Mesendoderm (in vitro differentiated cells): ENCODE data around the gene ABCA6. TPM values are rescaled to one million over a fixed set of nuclear protein-coding genes. Genes with fewer than 3 reads are reported as not detected.

Experiments used
- DNase-seq: peaks from one replicate; pipeline ENCODE4 v3.0.0; 2013
- H2AK5ac ChIP-seq: 2 replicates; pipeline ENCODE4 v1.6.1; 2013; ENCODE audit warnings: low read length, inconsistent platforms
- H2BK120ac ChIP-seq: 2 replicates; pipeline ENCODE4 v1.6.1; 2013; ENCODE audit warnings: low read depth, mild to moderate bottlenecking, low read length, moderate library complexity, mixed read lengths
- H2BK15ac ChIP-seq: replicated peaks from 2 replicates; pipeline ENCODE4 v1.6.1; 2013; ENCODE audit warnings: low read depth, mild to moderate bottlenecking, moderate library complexity
- H2BK5ac ChIP-seq: 2 replicates; pipeline ENCODE4 v1.6.1; 2013; ENCODE audit warnings: low read length, inconsistent platforms
- H3K18ac ChIP-seq: 2 replicates; pipeline ENCODE4 v1.6.1; 2013; ENCODE audit warnings: mild to moderate bottlenecking, low read length, mixed read lengths
- H3K23ac ChIP-seq: one replicate; pipeline ENCODE4 v1.6.1; 2013; ENCODE audit warnings: low read length
- H3K27ac ChIP-seq: 2 replicates; pipeline ENCODE4 v1.5.1; 2013; ENCODE audit warnings: low read depth, mild to moderate bottlenecking, inconsistent platforms, low read length, moderate library complexity
- H3K27me3 ChIP-seq: 2 replicates; pipeline ENCODE4 v1.6.1; 2013; ENCODE audit warnings: low read length, control low read depth, mild to moderate bottlenecking, inconsistent platforms; ENCODE audit not compliant: insufficient read depth, poor library complexity
- H3K36me3 ChIP-seq: 2 replicates; pipeline ENCODE4 v1.6.1; 2013; ENCODE audit warnings: low read length, inconsistent platforms; ENCODE audit not compliant: control insufficient read depth, insufficient read depth
- H3K4ac ChIP-seq: one replicate; pipeline ENCODE4 v1.6.1; 2013; ENCODE audit warnings: low read depth, mild to moderate bottlenecking, low read length, moderate library complexity
- H3K4me1 ChIP-seq: 2 replicates; pipeline ENCODE4 v1.6.1; 2013; ENCODE audit warnings: low read depth, low read length, inconsistent platforms; ENCODE audit not compliant: control insufficient read depth
- H3K4me2 ChIP-seq: 2 replicates; pipeline ENCODE4 v1.6.1; 2013; ENCODE audit warnings: low read length
- H3K4me3 ChIP-seq: 2 replicates; pipeline ENCODE4 v1.5.1; 2013; ENCODE audit warnings: mild to moderate bottlenecking, low read length
- H3K56ac ChIP-seq: one replicate; pipeline ENCODE4 v1.6.1; 2013; ENCODE audit warnings: low read length
- H3K79me1 ChIP-seq: 2 replicates; pipeline ENCODE4 v1.6.1; 2013; ENCODE audit warnings: low read length, inconsistent platforms
- H3K79me2 ChIP-seq: 2 replicates; pipeline ENCODE4 v1.6.1; 2013; ENCODE audit warnings: mild to moderate bottlenecking, low read length; ENCODE audit not compliant: control insufficient read depth, insufficient read depth
- H3K9ac ChIP-seq: 2 replicates; pipeline ENCODE4 v1.6.1; 2013; ENCODE audit warnings: low read length, inconsistent platforms
- H4K5ac ChIP-seq: one replicate; pipeline ENCODE4 v1.6.1; 2013; ENCODE audit warnings: low read length
- H4K8ac ChIP-seq: one replicate; pipeline ENCODE4 v1.6.1; 2013; ENCODE audit warnings: low read depth, mild to moderate bottlenecking, control low read depth, low read length, moderate library complexity
- WGBS: extraction: QIAGEN DNeasy Blood & Tissue Kit; methylation state at CpG from one replicate; pipeline ENCODE4 v1.1.7; 2013; ENCODE audit warnings: low lambda C conversion rate, missing lambda C conversion rate; ENCODE audit not compliant: insufficient coverage; ENCODE audit errors: extremely low coverage; 5-methylcytosine and 5-hydroxymethylcytosine counted together
- polyA plus RNA-seq, 2 experiments: library from polyadenylated mRNA; stranded (reverse); fragments of 200-250 nt; gene quantifications; one replicate each; pipeline ENCODE4 v1.2.3, GENCODE V29; 2013

ABCA6 gene, protein sequence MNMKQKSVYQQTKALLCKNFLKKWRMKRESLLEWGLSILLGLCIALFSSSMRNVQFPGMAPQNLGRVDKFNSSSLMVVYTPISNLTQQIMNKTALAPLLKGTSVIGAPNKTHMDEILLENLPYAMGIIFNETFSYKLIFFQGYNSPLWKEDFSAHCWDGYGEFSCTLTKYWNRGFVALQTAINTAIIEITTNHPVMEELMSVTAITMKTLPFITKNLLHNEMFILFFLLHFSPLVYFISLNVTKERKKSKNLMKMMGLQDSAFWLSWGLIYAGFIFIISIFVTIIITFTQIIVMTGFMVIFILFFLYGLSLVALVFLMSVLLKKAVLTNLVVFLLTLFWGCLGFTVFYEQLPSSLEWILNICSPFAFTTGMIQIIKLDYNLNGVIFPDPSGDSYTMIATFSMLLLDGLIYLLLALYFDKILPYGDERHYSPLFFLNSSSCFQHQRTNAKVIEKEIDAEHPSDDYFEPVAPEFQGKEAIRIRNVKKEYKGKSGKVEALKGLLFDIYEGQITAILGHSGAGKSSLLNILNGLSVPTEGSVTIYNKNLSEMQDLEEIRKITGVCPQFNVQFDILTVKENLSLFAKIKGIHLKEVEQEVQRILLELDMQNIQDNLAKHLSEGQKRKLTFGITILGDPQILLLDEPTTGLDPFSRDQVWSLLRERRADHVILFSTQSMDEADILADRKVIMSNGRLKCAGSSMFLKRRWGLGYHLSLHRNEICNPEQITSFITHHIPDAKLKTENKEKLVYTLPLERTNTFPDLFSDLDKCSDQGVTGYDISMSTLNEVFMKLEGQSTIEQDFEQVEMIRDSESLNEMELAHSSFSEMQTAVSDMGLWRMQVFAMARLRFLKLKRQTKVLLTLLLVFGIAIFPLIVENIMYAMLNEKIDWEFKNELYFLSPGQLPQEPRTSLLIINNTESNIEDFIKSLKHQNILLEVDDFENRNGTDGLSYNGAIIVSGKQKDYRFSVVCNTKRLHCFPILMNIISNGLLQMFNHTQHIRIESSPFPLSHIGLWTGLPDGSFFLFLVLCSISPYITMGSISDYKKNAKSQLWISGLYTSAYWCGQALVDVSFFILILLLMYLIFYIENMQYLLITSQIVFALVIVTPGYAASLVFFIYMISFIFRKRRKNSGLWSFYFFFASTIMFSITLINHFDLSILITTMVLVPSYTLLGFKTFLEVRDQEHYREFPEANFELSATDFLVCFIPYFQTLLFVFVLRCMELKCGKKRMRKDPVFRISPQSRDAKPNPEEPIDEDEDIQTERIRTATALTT (N-terminal part only)
- polyA plus RNA-seq (2013, experiment 1 of 2) = not detected
- polyA plus RNA-seq (2013, experiment 2 of 2) = not detected

DNA sequence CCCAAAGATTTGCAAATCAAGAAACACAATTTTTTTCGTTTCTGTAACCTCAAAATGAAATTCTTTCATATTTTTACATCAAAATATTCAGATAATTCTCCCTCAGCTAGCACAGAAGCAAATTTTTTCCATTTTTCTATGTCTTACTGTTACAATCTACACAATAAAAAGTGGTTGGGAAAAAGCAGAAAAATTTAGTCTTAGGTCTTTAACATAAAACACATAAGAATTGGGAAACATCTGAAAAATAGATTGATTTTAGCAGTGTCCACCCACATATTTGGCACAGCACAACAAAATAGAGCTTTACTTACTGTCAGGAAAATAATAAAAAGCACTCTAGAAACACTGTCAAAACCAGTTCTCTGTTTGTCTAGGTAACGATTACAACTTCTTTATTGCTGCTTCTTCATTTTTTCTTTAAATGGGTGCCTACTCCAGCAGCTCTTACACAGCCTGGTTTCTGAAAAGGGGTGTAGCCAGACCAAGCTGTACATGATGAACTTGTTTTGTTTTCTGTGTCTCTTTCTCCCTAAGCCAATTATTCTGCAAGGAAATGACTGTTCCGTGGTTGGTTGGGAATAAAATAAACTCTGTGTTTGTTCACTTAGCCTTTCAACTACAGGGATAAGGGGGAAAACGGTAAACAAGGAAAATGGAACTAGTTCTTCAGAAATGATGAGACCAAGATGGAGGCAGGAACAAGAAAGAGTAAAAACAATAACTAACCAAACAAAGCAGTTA, at the start of gene ABCA6:
Gene ABCA6, minus strand, starts transcription at position 465 of the 744 bp plus-strand sequence. CDS start 1,192 bp downstream, outside the sequence.
- Histone ChIP-seq H3K27me3 (no peaks in the 10 kb centered on the region), H3K56ac (no peak within 1 kb of the TSS), H2BK120ac (no peak within 1 kb of the TSS), H4K5ac (no peak within 1 kb of the TSS), H3K27ac (no peak within 1 kb of the TSS), H3K9ac (no peak within 1 kb of the TSS), H2BK5ac (no peak within 1 kb of the TSS), H3K4ac (no peak within 1 kb of the TSS), H3K18ac (no peak within 1 kb of the TSS), H3K4me1 (no peaks in the 10 kb centered on the region), H3K4me2 (no peak within 1 kb of the TSS), H2BK15ac (no peak within 1 kb of the TSS), H4K8ac (no peak within 1 kb of the TSS), H3K36me3 (no peaks in the 10 kb centered on the region), H2AK5ac (no peak within 1 kb of the TSS), H3K79me1 (no peaks in the 10 kb centered on the region), H3K79me2 (no peaks in the 10 kb centered on the region), H3K4me3 (no peak within 1 kb of the TSS), H3K23ac (no peak within 1 kb of the TSS)
- WGBS = 100% methylated on average over 1 of the region's 4 CpGs
- DNase-seq = no peak

DNA sequence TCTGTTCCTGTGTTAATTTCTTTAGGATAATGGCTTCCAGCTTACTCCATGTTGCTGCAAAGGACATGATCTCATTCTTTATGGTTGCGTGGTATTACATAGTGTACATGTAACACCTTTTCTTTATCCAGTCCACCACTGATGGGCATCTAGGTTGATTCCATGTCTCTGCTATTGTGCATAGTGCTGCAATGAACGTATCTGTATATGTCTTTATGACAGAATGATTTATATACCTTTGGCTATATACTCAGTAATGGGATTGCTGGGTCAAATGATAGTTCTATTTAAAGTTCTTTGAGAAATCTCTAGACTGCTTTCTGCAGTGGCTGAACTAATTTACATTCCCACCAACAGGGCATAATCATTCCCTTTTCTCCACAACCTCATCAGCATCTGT, 47.1 kb upstream of the ABCA6 start:
- Histone ChIP-seq H3K4me2 (no peak overlapping the region), H2AK5ac (no peak overlapping the region), H4K8ac (no peak overlapping the region), H3K18ac (no peak overlapping the region), H3K79me1 (no peaks in the 10 kb centered on the region), H3K23ac (no peak overlapping the region), H3K56ac (no peak overlapping the region), H3K4me3 (no peak overlapping the region), H3K36me3 (no peaks in the 10 kb centered on the region), H2BK15ac (no peak overlapping the region), H3K4ac (no peak overlapping the region), H3K79me2 (no peaks in the 10 kb centered on the region), H3K27me3 (no peaks in the 10 kb centered on the region), H3K9ac (no peak overlapping the region), H3K4me1 (no peaks in the 10 kb centered on the region), H3K27ac (no peak overlapping the region), H2BK5ac (no peak overlapping the region), H2BK120ac (no peak overlapping the region), H4K5ac (no peak overlapping the region)
- no peak for DNase-seq
- WGBS = no CpG with 5 or more reads among the region's 2 CpGs

DNA sequence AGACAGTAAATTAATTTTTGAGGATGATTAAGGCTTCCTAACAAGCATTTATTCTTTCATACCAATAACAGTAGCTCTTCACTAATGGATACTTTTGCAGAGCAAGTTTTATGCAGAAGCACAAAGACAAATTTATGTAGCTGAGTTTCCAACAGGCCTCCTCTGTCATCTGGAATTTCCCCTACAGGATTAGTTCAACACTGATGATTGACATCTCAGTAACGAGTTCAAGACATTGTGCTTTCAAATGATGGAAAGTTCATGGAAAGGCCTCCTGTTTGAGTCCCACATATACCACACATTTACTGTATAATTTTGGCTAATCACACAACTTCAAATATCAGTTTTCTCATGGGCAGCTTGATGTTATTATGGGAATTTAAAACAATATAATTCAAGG, 46.4 kb upstream of the ABCA6 start:
- no peak overlapping the region for H2AK5ac ChIP-seq
- no peak overlapping the region for H3K4ac ChIP-seq
- no peak overlapping the region for H4K8ac ChIP-seq
- no peak overlapping the region for H3K23ac ChIP-seq
- no peak overlapping the region for H3K27ac ChIP-seq
- DNase-seq = no peak
- no peaks in the 10 kb centered on the region for H3K4me1 ChIP-seq
- no peak overlapping the region for H3K18ac ChIP-seq
- no peak overlapping the region for H3K4me3 ChIP-seq
- H3K27me3 ChIP-seq = no peaks in the 10 kb centered on the region
- no peaks in the 10 kb centered on the region for H3K79me2 ChIP-seq
- no peaks in the 10 kb centered on the region for H3K36me3 ChIP-seq
- H2BK120ac ChIP-seq = no peak overlapping the region
- H2BK15ac ChIP-seq = no peak overlapping the region
- H2BK5ac ChIP-seq = no peak overlapping the region
- H3K79me1 ChIP-seq = no peaks in the 10 kb centered on the region
- H3K9ac ChIP-seq = no peak overlapping the region
- no CpG with 5 or more reads among the region's 1 CpG for WGBS
- no peak overlapping the region for H3K56ac ChIP-seq
- H4K5ac ChIP-seq = no peak overlapping the region
- no peak overlapping the region for H3K4me2 ChIP-seq

DNA sequence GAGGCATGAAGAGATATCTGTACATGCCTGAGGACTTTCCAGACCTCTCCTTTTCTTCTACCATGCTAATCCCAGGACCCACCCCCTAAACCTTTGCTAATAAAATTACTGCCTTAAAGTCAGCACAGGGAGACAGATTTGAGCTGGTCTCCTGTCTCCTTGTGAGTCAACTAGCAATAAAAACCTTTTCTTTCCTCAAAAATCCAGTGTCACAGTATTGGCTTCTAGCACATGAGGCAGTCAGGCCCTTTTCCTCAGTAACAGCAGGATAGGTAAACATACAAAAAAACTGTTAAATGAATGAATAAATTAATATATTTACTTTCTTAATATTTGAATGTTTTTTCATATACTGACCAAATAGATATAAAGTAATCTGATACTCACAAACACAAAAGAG, 45.6 kb upstream of the ABCA6 start:
- H3K9ac ChIP-seq = no peak overlapping the region
- H3K18ac ChIP-seq = no peak overlapping the region
- no peak overlapping the region for H2BK15ac ChIP-seq
- no peaks in the 10 kb centered on the region for H3K27me3 ChIP-seq
- H4K8ac ChIP-seq = no peak overlapping the region
- no peak overlapping the region for H2AK5ac ChIP-seq
- no peaks in the 10 kb centered on the region for H3K79me1 ChIP-seq
- H3K4me1 ChIP-seq = no peaks in the 10 kb centered on the region
- H3K4ac ChIP-seq = no peak overlapping the region
- H3K23ac ChIP-seq = no peak overlapping the region
- no peak overlapping the region for H3K4me2 ChIP-seq
- H2BK120ac ChIP-seq = no peak overlapping the region
- H3K79me2 ChIP-seq = no peaks in the 10 kb centered on the region
- no peak overlapping the region for H3K27ac ChIP-seq
- no peaks in the 10 kb centered on the region for H3K36me3 ChIP-seq
- no peak overlapping the region for H2BK5ac ChIP-seq
- H3K56ac ChIP-seq = no peak overlapping the region
- no peak overlapping the region for H3K4me3 ChIP-seq
- H4K5ac ChIP-seq = no peak overlapping the region
- no peak for DNase-seq

DNA sequence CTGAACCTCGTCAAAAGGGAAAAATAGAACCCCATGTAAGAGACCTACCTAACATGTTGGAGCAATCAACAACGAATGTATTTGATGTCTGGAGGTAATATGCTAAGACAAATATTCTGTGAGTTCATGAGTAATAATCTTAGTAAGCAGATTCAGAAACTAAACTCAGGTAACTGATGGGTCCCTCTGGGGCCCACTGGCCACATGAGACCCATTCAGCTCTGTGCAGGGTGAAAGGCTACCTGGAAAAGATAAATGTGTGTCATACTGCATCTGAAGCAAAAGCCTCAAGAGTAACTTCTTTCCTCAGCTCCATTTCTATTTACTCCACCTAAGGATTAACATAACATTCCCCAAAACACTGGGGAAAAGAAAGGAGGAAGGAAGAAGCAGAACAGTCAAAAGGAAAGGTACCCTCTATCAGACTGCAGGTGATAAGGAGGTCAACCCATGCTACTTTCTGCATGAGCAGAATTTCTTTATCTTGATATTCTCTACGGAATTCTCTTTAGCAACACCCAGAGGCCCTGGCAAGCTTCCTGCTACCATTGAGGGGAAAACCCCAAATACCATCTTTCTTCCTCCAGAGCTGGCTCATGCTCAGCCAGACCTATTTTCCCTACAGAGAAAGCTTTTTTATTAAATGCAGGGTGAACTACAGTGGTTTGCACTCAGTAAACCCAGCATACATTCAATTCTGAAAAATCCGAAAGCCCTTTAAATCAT, 37.7 kb upstream of the ABCA6 start:
- Histone ChIP-seq H3K36me3 (no peaks in the 10 kb centered on the region), H3K27ac (no peak overlapping the region), H2BK5ac (no peak overlapping the region), H3K18ac (no peak overlapping the region), H3K9ac (no peak overlapping the region), H2AK5ac (no peak overlapping the region), H3K4me1 (no peaks in the 10 kb centered on the region), H3K27me3 (no peaks in the 10 kb centered on the region), H3K4me2 (no peak overlapping the region), H3K79me2 (no peaks in the 10 kb centered on the region), H3K23ac (no peak overlapping the region), H2BK120ac (no peak overlapping the region), H2BK15ac (no peak overlapping the region), H3K79me1 (no peaks in the 10 kb centered on the region), H3K4me3 (no peak overlapping the region), H3K4ac (no peak overlapping the region), H4K5ac (no peak overlapping the region), H4K8ac (no peak overlapping the region), H3K56ac (no peak overlapping the region)
- DNase-seq = peak; percentile 11
- WGBS = no CpG with 5 or more reads among the region's 4 CpGs
